Measurements from ENCODE around the gene ADGRD1.

- no peak for TF ChIP-seq POLR2AphosphoS5 (IDR thresholded peaks at IDR 0.05; ENCODE audit: low read depth, low read length)
- TF ChIP-seq POLR2A (IDR thresholded peaks at IDR 0.05; ENCODE audit: low read depth, low read length) = no peak
Observed at GRCh38 chr12:131176926-131177325, 223.2 kb downstream of the ADGRD1 start.
